Adrenal gland (tissue), 12 donors: ENCODE measurements around the gene ICE1. TPM values are rescaled to one million over a fixed set of nuclear protein-coding genes. Genes with fewer than 3 reads are reported as not detected.

Experiments used
- DNase-seq, 7 donors: peaks; one replicate each; pipeline ENCODE4 v3.0.0-alpha.2; 2019 to 2020
- H3K27ac ChIP-seq, 5 donors: fragments of 200-600 bp; sonication (generic) in 4 of 5; 1 replicate in 3 of 5; 2 replicates in 2 of 5; pipeline versions ENCODE4 v1.5.1 to v1.8.0; 2016 to 2020; ENCODE audit warnings: mild to moderate bottlenecking in 1 of 5
- H3K27me3 ChIP-seq: fragments of 200-600 bp; 2 replicates; pipeline ENCODE4 v1.8.0; 2021
- H3K36me3 ChIP-seq, 2 donors: fragments of 200-600 bp; replicated peaks in 1 of 2; 1 replicate in 1 of 2; 2 replicates in 1 of 2; pipeline versions ENCODE4 v1.5.1 to v1.8.0; 2018 to 2022
- H3K4me1 ChIP-seq, 2 donors: fragments of 200-600 bp; replicated peaks in 1 of 2; 1 replicate in 1 of 2; 2 replicates in 1 of 2; pipeline versions ENCODE4 v1.5.1 to v1.8.0; 2018 to 2021
- H3K4me3 ChIP-seq, 4 donors: fragments of 200-600 bp; sonication (generic) in 3 of 4; one replicate each; pipeline ENCODE4 v1.5.1; 2016 to 2018
- H3K9me3 ChIP-seq, 3 donors: fragments of 200-600 bp; sonication (generic) in 1 of 3; replicated peaks in 1 of 3; 1 replicate in 2 of 3; 2 replicates in 1 of 3; pipeline versions ENCODE4 v1.5.1 to v1.8.0; 2016 to 2021
- POLR2A ChIP-seq, 2 donors: fragments of 450-650 bp; IDR thresholded peaks; one replicate each; pipeline ENCODE4 v1.6.1; 2017; ENCODE audit warnings: antibody characterized with exemption in 2 of 2, mild to moderate bottlenecking in 2 of 2, moderate library complexity in 1 of 2
- WGBS, 4 donors: extraction: QIAGEN DNeasy Blood & Tissue Kit in 2 of 4; methylation state at CpG; one replicate each; pipeline versions ENCODE4 v1.1.5 to v1.1.7; 2013 to 2017; 5-methylcytosine and 5-hydroxymethylcytosine counted together
- intact Hi-C, 2 donors: fragments of 100-400 bp; cut with DNase I; formaldehyde crosslinking; loops; one replicate each; pipeline versions ENCODE4 v1.14.1 to v1.15.0; 2022 to 2023
- polyA plus RNA-seq, 3 donors: library from polyadenylated mRNA; stranded (reverse); fragments of 200-250 nt in 2 of 3; fragments of 350-450 nt in 1 of 3; fragmentation: Illumina TruSeq in 1 of 3; extraction: RNeasy Lipid Tissue Mini Kit (QIAGEN cat#74804) in 1 of 3; gene quantifications; one replicate each; pipeline ENCODE4 v1.2.3, GENCODE V29; 2013 to 2014
- total RNA-seq, 9 donors: library from RNA; depleted of rRNA in 4 of 9; stranded (reverse); fragments of >200 nt in 4 of 9; fragments of 120-200 nt in 1 of 9; fragmentation: NEBNext Ultra II Directional in 1 of 9; extraction: Animal tissue kit (Norgen Biotek cat#: 25700) in 1 of 9; gene quantifications; one replicate each; pipeline versions ENCODE4 v1.1.0 to v1.2.4, GENCODE V29; 2013 to 2023
- TF ChIP-seq, protein P1 (sequence below), 6 experiments: fragments of 450-650 bp in 4 of 6; fragments of 200-600 bp in 2 of 6; sonication (generic) in 1 of 6; IDR thresholded peaks; 1 replicate in 5 of 6; 2 replicates in 1 of 6; pipeline versions ENCODE4 v1.5.1 to v1.8.0; 2016 to 2021; ENCODE audit warnings: antibody characterized with exemption in 6 of 6, mild to moderate bottlenecking in 2 of 6, moderate library complexity in 1 of 6
- donor health status: healthy with polysubstance abuse.
- donor health status: Bipolar disorder and iron deficiency.
- donor health status: DM: yes; HTN: yes; CAD: no.
- donor health status: DM: no; HTN: no; CAD: no.
- donor health status: DM: no; HTN: no; CAD: no.
- donor health status: DM: yes; HTN: yes; CAD: no.

The ICE1 gene
- total and polyA plus RNA-seq, 12 donors, result 6.0 to 33.7 (median 21.2) TPM

DNA sequence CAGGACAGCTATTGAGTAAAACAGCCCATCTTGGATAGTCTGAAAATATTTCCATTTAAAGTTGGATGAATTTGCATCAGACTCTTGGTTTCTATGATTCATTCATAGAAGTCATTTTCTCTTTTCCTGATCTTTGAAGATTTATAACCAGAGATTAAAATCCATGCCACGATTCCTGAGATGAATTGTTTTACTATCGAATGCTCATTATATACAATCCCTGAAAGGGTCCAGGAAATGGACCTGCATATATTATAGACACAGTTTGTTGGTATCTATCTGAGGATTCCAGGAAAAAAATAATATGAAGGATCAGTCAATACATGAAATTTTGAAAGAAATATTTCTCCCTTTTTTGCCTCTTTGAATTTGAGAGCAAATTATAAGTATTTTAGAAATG lies 99.0 kb downstream of the ICE1 start:
- Histone ChIP-seq H3K27ac (no peak overlapping the region), H3K4me3 (no peak overlapping the region), H3K36me3 (no peaks in the 10 kb centered on the region), H3K4me1 (peaks cover 0 to 9% of the 10 kb centered on the region in 2 donors), H3K9me3 (no peaks in the 10 kb centered on the region), H3K27me3 (no peaks in the 10 kb centered on the region)
- no peak for TF ChIP-seq POLR2A (IDR thresholded peaks at IDR 0.05)
- TF ChIP-seq, protein P1, sequence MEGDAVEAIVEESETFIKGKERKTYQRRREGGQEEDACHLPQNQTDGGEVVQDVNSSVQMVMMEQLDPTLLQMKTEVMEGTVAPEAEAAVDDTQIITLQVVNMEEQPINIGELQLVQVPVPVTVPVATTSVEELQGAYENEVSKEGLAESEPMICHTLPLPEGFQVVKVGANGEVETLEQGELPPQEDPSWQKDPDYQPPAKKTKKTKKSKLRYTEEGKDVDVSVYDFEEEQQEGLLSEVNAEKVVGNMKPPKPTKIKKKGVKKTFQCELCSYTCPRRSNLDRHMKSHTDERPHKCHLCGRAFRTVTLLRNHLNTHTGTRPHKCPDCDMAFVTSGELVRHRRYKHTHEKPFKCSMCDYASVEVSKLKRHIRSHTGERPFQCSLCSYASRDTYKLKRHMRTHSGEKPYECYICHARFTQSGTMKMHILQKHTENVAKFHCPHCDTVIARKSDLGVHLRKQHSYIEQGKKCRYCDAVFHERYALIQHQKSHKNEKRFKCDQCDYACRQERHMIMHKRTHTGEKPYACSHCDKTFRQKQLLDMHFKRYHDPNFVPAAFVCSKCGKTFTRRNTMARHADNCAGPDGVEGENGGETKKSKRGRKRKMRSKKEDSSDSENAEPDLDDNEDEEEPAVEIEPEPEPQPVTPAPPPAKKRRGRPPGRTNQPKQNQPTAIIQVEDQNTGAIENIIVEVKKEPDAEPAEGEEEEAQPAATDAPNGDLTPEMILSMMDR (IDR thresholded peaks at IDR 0.05), result no peak
- 40 to 53% (median 49%) methylated on average over 2 of the region's 2 CpGs for WGBS, 4 donors
- DNase-seq, result no peak
- intact Hi-C loops, result no loop called here

DNA sequence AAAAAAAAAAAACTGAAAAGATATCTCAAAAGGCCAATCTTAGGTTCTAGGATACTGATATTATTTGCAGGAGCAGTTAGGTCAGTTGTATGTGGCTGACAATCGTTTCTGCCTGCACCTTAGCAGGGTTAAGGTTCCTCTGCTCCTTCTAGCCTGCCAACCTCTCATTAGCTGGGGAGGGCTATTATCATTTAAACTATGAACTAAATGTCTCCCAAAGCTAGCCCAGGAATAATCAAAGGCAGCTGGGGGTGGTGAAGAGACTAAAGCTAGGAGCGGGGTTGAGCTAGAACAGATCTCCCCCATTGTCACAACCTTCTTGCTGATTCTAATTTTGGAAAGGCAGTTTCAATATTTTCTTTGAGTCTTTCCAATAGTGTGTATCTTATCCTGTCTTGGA lies 99.9 kb downstream of the ICE1 start:
- H3K36me3 ChIP-seq, result no peaks in the 10 kb centered on the region
- H3K9me3 ChIP-seq, result no peaks in the 10 kb centered on the region
- DNase-seq, result no peak
- intact Hi-C loops, result no loop called here
- WGBS, 4 donors, result 83 to 95% (median 88%) methylated on average over 2 of the region's 2 CpGs
- no peaks in the 10 kb centered on the region for H3K27me3 ChIP-seq
- TF ChIP-seq, protein P1 (IDR thresholded peaks at IDR 0.05), result no peak
- no peak for TF ChIP-seq POLR2A (IDR thresholded peaks at IDR 0.05)
- no peak overlapping the region for H3K27ac ChIP-seq
- peaks cover 0 to 9% of the 10 kb centered on the region in 2 donors for H3K4me1 ChIP-seq
- no peak overlapping the region for H3K4me3 ChIP-seq

DNA sequence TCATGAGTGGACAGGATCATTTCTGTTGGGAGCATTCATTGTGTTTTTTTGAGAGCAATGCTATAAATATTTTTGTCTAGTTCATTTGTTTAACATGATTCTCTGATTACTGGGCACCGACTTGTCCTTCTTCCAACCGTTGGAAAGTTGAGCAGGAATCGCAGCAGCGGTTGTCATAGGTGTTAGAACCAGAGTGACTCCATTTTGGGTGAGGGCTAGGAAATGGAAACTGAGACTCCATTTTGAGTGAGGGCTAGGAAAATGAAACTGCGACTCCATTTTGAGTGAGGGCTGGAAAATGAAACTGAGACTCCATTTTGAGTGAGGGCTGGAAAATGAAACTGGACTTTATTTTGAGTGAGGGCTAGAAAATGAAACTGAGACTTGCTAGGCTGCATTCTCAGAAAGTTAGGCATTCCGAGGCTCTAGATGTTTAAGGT lies 100.6 kb downstream of the ICE1 start:
- Histone ChIP-seq H3K4me1 (peaks cover 0 to 9% of the 10 kb centered on the region in 2 donors), H3K4me3 (no peak overlapping the region), H3K9me3 (no peaks in the 10 kb centered on the region), H3K27ac (no peak overlapping the region), H3K36me3 (no peaks in the 10 kb centered on the region), H3K27me3 (no peaks in the 10 kb centered on the region)
- 79 to 84% (median 80%) methylated on average over 6 of the region's 6 CpGs for WGBS, 4 donors
- DNase-seq, result peak in 1 of 7 donors; percentile 25
- intact Hi-C loops, result no loop called here
- TF ChIP-seq, protein P1 (IDR thresholded peaks at IDR 0.05), result no peak
- no peak for TF ChIP-seq POLR2A (IDR thresholded peaks at IDR 0.05)

DNA sequence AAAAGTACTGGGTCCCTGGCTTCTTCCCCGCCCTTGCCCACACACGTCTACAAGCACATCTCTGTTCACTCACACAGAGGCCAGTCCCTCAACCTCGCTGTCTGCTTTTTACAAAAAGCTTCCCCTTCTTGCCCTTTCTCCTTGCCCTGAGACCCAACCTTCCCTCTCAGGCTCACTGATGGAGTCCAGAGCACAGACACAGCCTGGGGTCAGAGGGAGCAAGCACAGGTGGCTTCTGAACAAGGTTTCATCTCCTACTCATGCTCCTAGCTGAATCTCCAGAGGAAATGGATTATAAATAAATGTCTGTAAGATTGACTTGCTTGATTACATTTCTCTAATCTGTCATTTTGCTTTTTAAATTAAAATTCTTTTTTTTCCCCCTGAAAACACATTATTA lies 101.8 kb downstream of the ICE1 start:
- Histone ChIP-seq H3K9me3 (no peaks in the 10 kb centered on the region), H3K4me1 (peaks cover 0 to 9% of the 10 kb centered on the region in 2 donors), H3K27me3 (no peaks in the 10 kb centered on the region), H3K36me3 (no peaks in the 10 kb centered on the region), H3K4me3 (no peak overlapping the region), H3K27ac (no peak overlapping the region)
- WGBS, 4 donors, result 78 to 89% (median 83%) methylated on average over 3 of the region's 3 CpGs
- no peak for DNase-seq
- intact Hi-C loops, result no loop called here
- no peak for TF ChIP-seq POLR2A (IDR thresholded peaks at IDR 0.05)
- TF ChIP-seq, protein P1 (IDR thresholded peaks at IDR 0.05), result no peak
